Activated CD8-positive, alpha-beta memory T cell treated with anti-CD3 and anti-CD28 coated beads, Interleukin-2, amount 50 U/mL, for 4 hours (primary cell): ENCODE results near the gene RSF1.

Experiments used
- DNase-seq: peaks from one replicate; pipeline ENCODE4 v3.0.0-alpha.2; 2020

The RSF1 gene

GRCh38 chr11:77806993-77807392 is 13.5 kb downstream of the RSF1 start:
- no peak for DNase-seq

GRCh38 chr11:77806415-77806814 is 14.1 kb downstream of the RSF1 start:
- no peak for DNase-seq

GRCh38 chr11:77801477-77801876 is 19.0 kb downstream of the RSF1 start:
- no peak for DNase-seq

GRCh38 chr11:77800449-77800848 is 20.1 kb downstream of the RSF1 start:
- DNase-seq = no peak

GRCh38 chr11:77799338-77799737 is 21.2 kb downstream of the RSF1 start:
- DNase-seq = no peak

- DNase-seq = no peak
Observed at GRCh38 chr11:77793972-77794371, 26.6 kb downstream of the RSF1 start.

GRCh38 chr11:77791301-77791700 is 29.2 kb downstream of the RSF1 start:
- DNase-seq = no peak

- no peak for DNase-seq
Observed at GRCh38 chr11:77789731-77790476, 30.6 kb downstream of the RSF1 start.

- DNase-seq = no peak
Observed at GRCh38 chr11:77789061-77789730, 31.3 kb downstream of the RSF1 start.

GRCh38 chr11:77784572-77784971 is 36.0 kb downstream of the RSF1 start:
- DNase-seq = no peak

- DNase-seq = no peak
Observed at GRCh38 chr11:77783025-77783424, 37.5 kb downstream of the RSF1 start.

- no peak for DNase-seq
Observed at GRCh38 chr11:77779935-77780334, 40.6 kb downstream of the RSF1 start.

- no peak for DNase-seq
Observed at GRCh38 chr11:77778549-77778948, 42.0 kb downstream of the RSF1 start.

GRCh38 chr11:77778118-77778517 is 42.4 kb downstream of the RSF1 start:
- DNase-seq = no peak

- DNase-seq = no peak
Observed at GRCh38 chr11:77776455-77776854, 44.1 kb downstream of the RSF1 start.

GRCh38 chr11:77775936-77776335 is 44.6 kb downstream of the RSF1 start:
- no peak for DNase-seq

GRCh38 chr11:77771135-77771534 is 49.4 kb downstream of the RSF1 start:
- DNase-seq = no peak

- no peak for DNase-seq
Observed at GRCh38 chr11:77770629-77771028, 49.9 kb downstream of the RSF1 start.

GRCh38 chr11:77762426-77762825 is 58.1 kb downstream of the RSF1 start:
- DNase-seq = no peak

GRCh38 chr11:77761491-77761890 is 59.0 kb downstream of the RSF1 start:
- no peak for DNase-seq

- no peak for DNase-seq
Observed at GRCh38 chr11:77758331-77758730, 62.2 kb downstream of the RSF1 start.

GRCh38 chr11:77753230-77753629 is 67.3 kb downstream of the RSF1 start:
- no peak for DNase-seq

GRCh38 chr11:77752516-77752915 is 68.0 kb downstream of the RSF1 start:
- no peak for DNase-seq

GRCh38 chr11:77750394-77751156 is 69.9 kb downstream of the RSF1 start:
- no peak for DNase-seq
